HEK293T (cell line): ENCODE data around the gene LGALS8.

Source experiments
- BHLHE40 ChIP-seq: fragments of 450-650 bp; IDR thresholded peaks from 2 replicates; pipeline ENCODE4 v1.6.1; 2016; ENCODE audit warnings: mild to moderate bottlenecking, moderate library complexity, borderline replicate concordance
- CTBP1 ChIP-seq: fragments of 450-650 bp; IDR thresholded peaks from 2 replicates; pipeline ENCODE4 v1.6.1; 2016; ENCODE audit warnings: borderline replicate concordance
- ELF4 ChIP-seq: fragments of 450-650 bp; IDR thresholded peaks from 2 replicates; pipeline ENCODE4 v1.6.1; 2017; ENCODE audit warnings: antibody characterized with exemption
- FOXA1 ChIP-seq: fragments of 450-650 bp; IDR thresholded peaks from 2 replicates; pipeline ENCODE4 v1.6.1; 2016; ENCODE audit warnings: mild to moderate bottlenecking
- FOXK2 ChIP-seq: fragments of 450-650 bp; IDR thresholded peaks from 2 replicates; pipeline ENCODE4 v1.6.1; 2016; ENCODE audit warnings: mild to moderate bottlenecking
- FOXM1 ChIP-seq: fragments of 450-650 bp; IDR thresholded peaks from 2 replicates; pipeline ENCODE4 v1.6.1; 2017; ENCODE audit warnings: mild to moderate bottlenecking, borderline replicate concordance
- HDGF ChIP-seq: fragments of 450-650 bp; IDR thresholded peaks from 2 replicates; pipeline ENCODE4 v1.6.1; 2017; ENCODE audit warnings: antibody characterized with exemption, borderline replicate concordance
- L3MBTL2 ChIP-seq: fragments of 450-650 bp; conservative IDR thresholded peaks from 2 replicates; pipeline ENCODE4 v1.6.1; 2016; ENCODE audit warnings: mild to moderate bottlenecking
- NFRKB ChIP-seq: fragments of 450-650 bp; IDR thresholded peaks from 2 replicates; pipeline ENCODE4 v1.6.1; 2016; ENCODE audit warnings: mild to moderate bottlenecking, moderate library complexity
- SP1 ChIP-seq: fragments of 450-650 bp; IDR thresholded peaks from 2 replicates; pipeline ENCODE4 v1.6.1; 2017
- SUZ12 ChIP-seq: fragments of 450-650 bp; IDR thresholded peaks from 2 replicates; pipeline ENCODE4 v1.6.1; 2016; ENCODE audit warnings: mild to moderate bottlenecking
- TARDBP ChIP-seq: fragments of 450-650 bp; IDR thresholded peaks from 2 replicates; pipeline ENCODE4 v1.6.1; 2016
- ZNF384 ChIP-seq: fragments of 450-650 bp; IDR thresholded peaks from 2 replicates; pipeline ENCODE4 v1.6.1; 2016

- no peak for TF ChIP-seq CTBP1
- TF ChIP-seq BHLHE40 = no peak
- no peak for TF ChIP-seq TARDBP
- no peak for TF ChIP-seq ZNF384
- no peak for TF ChIP-seq SP1
- TF ChIP-seq NFRKB = no peak
- no peak for TF ChIP-seq FOXA1
- no peak for TF ChIP-seq ELF4
- TF ChIP-seq SUZ12 = no peak
- TF ChIP-seq HDGF = no peak
- TF ChIP-seq FOXM1 = no peak
- no peak for TF ChIP-seq FOXK2
- no peak for TF ChIP-seq L3MBTL2
These were observed 28.3 kb downstream of the LGALS8 start for GRCh38 chr1:236552096-236552495.
